PC-9 (cell line): ENCODE measurements around the gene PSORS1C1.
"Not testable (repeated sequence)": the region's sequence is repeated elsewhere in the genome, so short reads cannot be mapped to it uniquely, and the experiment has no call there.

Experiments used
- EZH2 ChIP-seq: fragments of 200-600 bp; sonication (generic); IDR thresholded peaks from 2 replicates; pipeline ENCODE4 v1.8.0; 2017; ENCODE audit warnings: antibody characterized with exemption, low read depth
- TF ChIP-seq, protein P1 (sequence below): fragments of 200-600 bp; sonication (generic); conservative IDR thresholded peaks from 2 replicates; pipeline ENCODE4 v1.6.1; 2017; ENCODE audit warnings: mixed run types, antibody characterized with exemption, mild to moderate bottlenecking, moderate library complexity

DNA sequence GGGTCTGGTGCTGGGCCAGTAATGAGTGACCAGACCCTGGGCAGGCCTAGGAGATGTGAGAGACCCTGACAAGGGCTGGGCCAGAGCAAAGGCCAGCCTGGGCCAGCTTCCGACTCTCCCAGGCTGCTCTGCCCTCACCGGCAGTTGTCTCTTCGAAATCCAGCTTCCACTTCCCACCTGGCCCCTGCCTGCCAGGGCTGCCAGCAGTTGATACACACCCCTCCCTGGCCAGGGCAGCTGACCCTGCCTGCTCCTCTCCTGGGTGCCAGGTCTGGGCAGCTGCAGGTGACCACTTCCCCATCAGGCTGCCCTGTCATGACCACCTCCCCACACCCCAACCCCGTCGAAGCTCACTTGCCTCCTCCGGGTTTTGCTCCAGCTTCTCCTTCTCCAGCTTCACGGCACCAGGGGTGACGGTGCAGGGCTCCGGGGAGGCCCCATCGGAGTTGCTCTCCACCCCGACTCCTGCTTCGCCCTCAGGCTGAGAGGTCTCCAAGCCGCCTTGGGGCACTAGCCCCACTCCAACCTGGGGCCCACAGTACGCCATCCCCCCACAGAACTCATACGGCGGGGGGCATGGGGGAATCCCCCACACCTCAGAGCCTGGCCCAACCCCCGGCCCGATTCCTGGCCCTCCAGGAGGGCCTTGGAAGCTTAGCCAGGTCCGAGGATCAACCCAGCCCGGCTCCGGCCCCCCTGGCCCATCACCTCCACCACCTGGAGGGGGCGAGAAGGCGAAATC is 55.4 kb downstream of the PSORS1C1 start:
- TF ChIP-seq, protein P1, sequence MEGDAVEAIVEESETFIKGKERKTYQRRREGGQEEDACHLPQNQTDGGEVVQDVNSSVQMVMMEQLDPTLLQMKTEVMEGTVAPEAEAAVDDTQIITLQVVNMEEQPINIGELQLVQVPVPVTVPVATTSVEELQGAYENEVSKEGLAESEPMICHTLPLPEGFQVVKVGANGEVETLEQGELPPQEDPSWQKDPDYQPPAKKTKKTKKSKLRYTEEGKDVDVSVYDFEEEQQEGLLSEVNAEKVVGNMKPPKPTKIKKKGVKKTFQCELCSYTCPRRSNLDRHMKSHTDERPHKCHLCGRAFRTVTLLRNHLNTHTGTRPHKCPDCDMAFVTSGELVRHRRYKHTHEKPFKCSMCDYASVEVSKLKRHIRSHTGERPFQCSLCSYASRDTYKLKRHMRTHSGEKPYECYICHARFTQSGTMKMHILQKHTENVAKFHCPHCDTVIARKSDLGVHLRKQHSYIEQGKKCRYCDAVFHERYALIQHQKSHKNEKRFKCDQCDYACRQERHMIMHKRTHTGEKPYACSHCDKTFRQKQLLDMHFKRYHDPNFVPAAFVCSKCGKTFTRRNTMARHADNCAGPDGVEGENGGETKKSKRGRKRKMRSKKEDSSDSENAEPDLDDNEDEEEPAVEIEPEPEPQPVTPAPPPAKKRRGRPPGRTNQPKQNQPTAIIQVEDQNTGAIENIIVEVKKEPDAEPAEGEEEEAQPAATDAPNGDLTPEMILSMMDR, result not testable (repeated sequence)
- TF ChIP-seq EZH2, result not testable (repeated sequence)
